ENCODE measurements around the gene LHFPL3.

DNA sequence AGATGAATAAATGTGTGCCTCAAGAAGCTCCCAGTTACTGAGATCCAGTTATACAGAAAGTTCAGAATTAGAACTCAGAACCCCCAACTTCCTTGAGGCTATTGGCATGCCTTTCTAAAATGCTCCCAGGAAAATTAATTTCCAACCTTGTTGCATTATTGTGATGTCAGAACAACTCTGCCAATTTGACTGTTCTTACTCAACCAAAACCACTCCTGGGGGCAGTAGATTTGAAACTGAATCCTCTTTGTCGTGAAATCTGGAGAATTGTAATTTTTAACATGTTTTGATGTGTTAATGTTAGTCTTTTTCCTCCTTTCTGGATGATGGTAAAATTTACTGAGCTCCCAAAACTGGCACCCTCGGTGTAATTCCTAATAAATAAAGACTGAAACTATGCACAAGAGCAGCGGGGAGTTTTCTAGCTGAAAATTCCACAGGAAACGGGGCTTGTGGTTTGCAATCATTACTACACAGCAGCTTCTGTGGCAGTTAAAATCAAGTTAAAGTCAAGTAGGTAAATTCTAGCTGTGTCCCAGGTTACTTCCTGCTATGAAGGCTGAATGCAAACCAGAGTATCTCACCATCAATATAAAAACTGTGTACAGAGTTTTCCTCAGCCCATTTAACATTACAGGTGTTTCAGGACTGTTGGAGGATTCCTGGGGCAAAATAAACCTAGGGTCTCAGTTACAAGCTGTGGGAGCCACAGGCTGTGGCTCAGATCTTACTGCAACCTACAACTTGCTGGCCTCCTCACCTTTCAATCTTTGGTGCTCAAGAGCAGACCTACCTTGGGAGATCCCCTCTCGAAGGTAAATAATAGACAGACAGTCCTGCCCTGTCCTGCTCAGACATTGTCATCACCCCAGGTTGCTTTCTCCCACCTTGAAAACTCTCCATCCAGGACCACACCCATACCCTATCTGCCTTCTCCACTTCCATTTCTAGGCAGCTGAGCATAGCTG is 529.3 kb downstream of the LHFPL3 start:
- TF ChIP-seq, protein P1, sequence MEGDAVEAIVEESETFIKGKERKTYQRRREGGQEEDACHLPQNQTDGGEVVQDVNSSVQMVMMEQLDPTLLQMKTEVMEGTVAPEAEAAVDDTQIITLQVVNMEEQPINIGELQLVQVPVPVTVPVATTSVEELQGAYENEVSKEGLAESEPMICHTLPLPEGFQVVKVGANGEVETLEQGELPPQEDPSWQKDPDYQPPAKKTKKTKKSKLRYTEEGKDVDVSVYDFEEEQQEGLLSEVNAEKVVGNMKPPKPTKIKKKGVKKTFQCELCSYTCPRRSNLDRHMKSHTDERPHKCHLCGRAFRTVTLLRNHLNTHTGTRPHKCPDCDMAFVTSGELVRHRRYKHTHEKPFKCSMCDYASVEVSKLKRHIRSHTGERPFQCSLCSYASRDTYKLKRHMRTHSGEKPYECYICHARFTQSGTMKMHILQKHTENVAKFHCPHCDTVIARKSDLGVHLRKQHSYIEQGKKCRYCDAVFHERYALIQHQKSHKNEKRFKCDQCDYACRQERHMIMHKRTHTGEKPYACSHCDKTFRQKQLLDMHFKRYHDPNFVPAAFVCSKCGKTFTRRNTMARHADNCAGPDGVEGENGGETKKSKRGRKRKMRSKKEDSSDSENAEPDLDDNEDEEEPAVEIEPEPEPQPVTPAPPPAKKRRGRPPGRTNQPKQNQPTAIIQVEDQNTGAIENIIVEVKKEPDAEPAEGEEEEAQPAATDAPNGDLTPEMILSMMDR (IDR thresholded peaks at IDR 0.05), result no peak
- no peak for TF ChIP-seq ZFX (IDR thresholded peaks at IDR 0.05; ENCODE audit: borderline replicate concordance)
